ENCODE results near the gene DNAJB2.

DNAJB2 gene

GRCh38 chr2:219272356-219272755 lies 6.8 kb upstream of the DNAJB2 start:
- H3K9me3 ChIP-seq (ENCODE audit: control insufficient read depth, low read length) = no peaks in the 10 kb centered on the region
- no peak overlapping the region for H3K4me3 ChIP-seq (ENCODE audit: low read depth, low read length)
- H3K4me2 ChIP-seq (ENCODE audit: low read length) = no peak overlapping the region
- no peak overlapping the region for H2AFZ ChIP-seq
- no peak overlapping the region for H3K9ac ChIP-seq
- H3K79me2 ChIP-seq = no peaks in the 10 kb centered on the region
- peaks cover 7% of the 10 kb centered on the region for H3K4me1 ChIP-seq
- H3K36me3 ChIP-seq (ENCODE audit: control insufficient read depth, insufficient read depth, low read length) = no peaks in the 10 kb centered on the region
- TF ChIP-seq CTCF (IDR thresholded peaks at IDR 0.05) = no peak
- no peaks in the 10 kb centered on the region for H3K27me3 ChIP-seq (ENCODE audit: control insufficient read depth, insufficient read depth, low read length)
- H3K27ac ChIP-seq = no peak overlapping the region

- Histone ChIP-seq H3K79me2 (no peaks in the 10 kb centered on the region), H2AFZ (no peak overlapping the region), H3K4me3 (ENCODE audit: low read depth, low read length) (no peak overlapping the region), H3K27ac (no peak overlapping the region), H3K9me3 (ENCODE audit: control insufficient read depth, low read length) (no peaks in the 10 kb centered on the region), H3K27me3 (ENCODE audit: control insufficient read depth, insufficient read depth, low read length) (no peaks in the 10 kb centered on the region), H3K9ac (no peak overlapping the region), H3K36me3 (ENCODE audit: control insufficient read depth, insufficient read depth, low read length) (no peaks in the 10 kb centered on the region), H3K4me2 (ENCODE audit: low read length) (no peak overlapping the region), H3K4me1 (peaks cover 9% of the 10 kb centered on the region)
- no peak for TF ChIP-seq CTCF (IDR thresholded peaks at IDR 0.05)
These were observed 6.2 kb upstream of the DNAJB2 start for GRCh38 chr2:219272995-219273394.

- Histone ChIP-seq H3K27ac (peak overlapping the region; percentile 32), H3K4me3 (ENCODE audit: low read depth, low read length) (no peak overlapping the region), H3K9ac (no peak overlapping the region), H3K9me3 (ENCODE audit: control insufficient read depth, low read length) (no peaks in the 10 kb centered on the region), H3K4me1 (peaks cover 18% of the 10 kb centered on the region), H3K27me3 (ENCODE audit: control insufficient read depth, insufficient read depth, low read length) (no peaks in the 10 kb centered on the region), H3K79me2 (no peaks in the 10 kb centered on the region), H3K36me3 (ENCODE audit: control insufficient read depth, insufficient read depth, low read length) (no peaks in the 10 kb centered on the region), H3K4me2 (ENCODE audit: low read length) (no peak overlapping the region), H2AFZ (peak overlapping the region; percentile 88)
- no peak for TF ChIP-seq CTCF (IDR thresholded peaks at IDR 0.05)
These were observed 5.2 kb upstream of the DNAJB2 start for GRCh38 chr2:219273937-219274336.

- Histone ChIP-seq H3K79me2 (no peaks in the 10 kb centered on the region), H2AFZ (peak overlapping the region; percentile 88), H3K4me2 (ENCODE audit: low read length) (peak overlapping the region; percentile 11), H3K27me3 (ENCODE audit: control insufficient read depth, insufficient read depth, low read length) (no peaks in the 10 kb centered on the region), H3K9me3 (ENCODE audit: control insufficient read depth, low read length) (no peaks in the 10 kb centered on the region), H3K4me3 (ENCODE audit: low read depth, low read length) (no peak overlapping the region), H3K4me1 (peaks cover 18% of the 10 kb centered on the region), H3K9ac (no peak overlapping the region), H3K27ac (peak overlapping the region; percentile 32), H3K36me3 (ENCODE audit: control insufficient read depth, insufficient read depth, low read length) (no peaks in the 10 kb centered on the region)
- no peak for TF ChIP-seq CTCF (IDR thresholded peaks at IDR 0.05)
These were observed 4.7 kb upstream of the DNAJB2 start for GRCh38 chr2:219274361-219274921.
